GM19043 (cell line): ENCODE measurements around the gene HDAC11.
"Not testable (repeated sequence)": the region's sequence is repeated elsewhere in the genome, so short reads cannot be mapped to it uniquely, and the experiment has no call there.

Experiments used
- ATAC-seq: cut with Tn5 transposase; IDR thresholded peaks from one replicate; pipeline ENCODE4 v1.9.1; 2021; ENCODE audit warnings: low read depth; ENCODE audit not compliant: unreplicated experiment

Gene HDAC11

DNA sequence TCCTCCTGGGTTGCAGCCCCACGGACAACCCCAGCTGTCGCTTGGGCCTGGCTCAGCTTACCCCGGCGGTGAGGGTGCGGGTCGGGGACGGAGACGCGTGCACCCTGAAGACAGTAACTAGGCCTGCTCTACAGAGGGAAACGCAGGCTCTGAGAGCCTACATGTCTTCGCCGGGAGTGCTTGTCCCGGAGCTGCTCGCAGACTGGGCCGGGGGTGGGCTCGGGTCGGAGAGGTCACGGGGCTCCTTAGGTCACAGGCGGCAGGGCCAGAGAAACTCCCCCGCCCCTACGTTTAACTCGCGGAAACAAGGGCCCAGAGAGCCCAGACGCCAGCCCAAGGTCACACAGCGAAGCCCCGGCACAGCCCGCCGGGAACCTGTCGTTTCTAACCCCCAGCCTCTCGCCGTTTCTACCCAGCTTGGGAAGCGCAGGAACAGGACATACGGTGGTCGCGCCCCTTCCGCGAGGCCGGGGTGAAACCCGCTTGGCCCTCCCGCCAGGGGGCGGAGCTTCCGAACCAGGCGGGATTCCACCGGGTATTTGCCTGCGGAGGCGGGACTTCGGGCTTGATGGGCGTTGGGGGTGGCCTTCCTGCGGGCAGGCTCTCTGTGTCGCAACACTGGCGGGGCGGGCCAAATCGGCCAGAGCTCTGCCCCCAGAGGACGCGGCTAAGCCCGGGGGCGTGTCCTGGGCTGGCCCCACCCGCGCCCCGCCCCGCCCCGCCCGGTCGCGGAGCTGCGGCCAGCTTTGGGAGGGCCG is at the start of gene HDAC11:
Gene HDAC11, plus strand, starts transcription at position 725 of the 758 bp plus-strand sequence. CDS start 42 bp downstream, outside the sequence.
- peak; percentile 98 for ATAC-seq

DNA sequence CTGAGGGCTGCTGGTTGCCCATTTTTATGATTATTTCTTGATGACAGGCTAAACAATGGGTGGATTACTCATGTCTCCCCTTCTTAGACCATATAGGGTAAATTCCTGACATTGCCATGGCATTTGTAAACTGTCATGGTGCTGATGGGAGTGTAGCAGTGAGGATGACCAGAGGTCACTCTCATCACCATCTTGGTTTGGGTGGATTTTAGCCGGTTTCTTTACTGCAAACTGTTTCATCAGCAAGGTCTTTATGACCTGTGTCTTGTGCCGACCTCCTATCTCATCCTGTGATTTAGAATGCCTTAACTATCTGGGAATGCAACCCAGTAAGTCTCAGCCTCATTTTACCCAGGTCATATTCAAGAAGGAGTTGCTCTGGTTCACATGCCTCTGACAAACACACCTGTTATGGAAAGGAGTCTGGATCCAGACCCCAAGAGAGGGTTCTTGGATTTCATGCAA is 49.7 kb upstream of the HDAC11 start:
- not testable (repeated sequence) for ATAC-seq

DNA sequence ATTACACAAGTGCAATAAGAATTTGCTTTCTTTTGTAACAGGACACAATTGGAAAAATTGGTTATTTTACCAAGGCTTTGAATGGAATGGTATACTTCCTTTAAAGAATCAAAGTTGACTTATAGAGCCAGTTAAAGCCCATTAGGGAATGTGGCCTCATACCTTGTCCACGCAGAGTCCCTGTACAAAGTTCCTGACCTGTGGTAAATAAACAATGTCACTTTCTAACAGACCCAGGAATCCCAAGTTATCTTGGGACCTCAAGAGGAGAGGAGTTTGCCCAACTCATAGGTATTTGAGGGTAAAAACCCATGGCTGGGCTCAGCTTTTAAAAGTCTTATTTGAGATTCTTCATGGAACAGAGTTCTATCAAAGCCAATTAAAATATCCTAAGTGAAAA is 48.0 kb upstream of the HDAC11 start:
- ATAC-seq = no peak

- ATAC-seq = no peak
Measured at GRCh38 chr3:13433912-13434311, 46.2 kb upstream of the HDAC11 start.

- ATAC-seq = not testable (repeated sequence)
Measured at GRCh38 chr3:13436213-13436612, 43.9 kb upstream of the HDAC11 start.

DNA sequence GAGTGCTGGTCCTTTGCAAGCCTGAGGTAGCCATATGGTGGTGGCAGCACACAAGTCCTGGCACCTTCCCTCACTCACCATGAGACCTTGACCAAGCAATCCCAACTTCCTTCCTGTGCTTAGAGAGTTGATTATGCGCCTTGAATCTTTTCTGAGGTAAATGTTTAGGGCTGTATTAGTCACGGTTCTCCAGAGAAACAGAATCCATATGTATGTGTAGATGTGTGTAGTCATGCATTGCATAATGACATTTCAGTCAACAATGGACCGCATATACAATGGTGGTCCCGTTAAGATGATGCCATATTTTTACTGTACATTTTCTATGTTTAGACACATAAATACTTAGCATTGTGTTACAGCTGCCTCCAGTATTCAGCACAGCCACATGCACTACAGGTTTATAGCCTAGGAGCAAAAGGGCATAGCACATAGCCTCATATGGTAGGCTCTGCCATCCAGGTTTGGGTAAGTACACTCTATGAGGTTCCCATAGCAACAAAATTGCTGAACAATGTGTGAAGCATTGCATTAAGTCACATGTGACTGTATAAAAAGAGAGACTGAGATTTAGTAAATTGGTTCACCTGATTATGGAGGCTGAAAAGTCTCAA is 39.8 kb upstream of the HDAC11 start:
- no peak for ATAC-seq

DNA sequence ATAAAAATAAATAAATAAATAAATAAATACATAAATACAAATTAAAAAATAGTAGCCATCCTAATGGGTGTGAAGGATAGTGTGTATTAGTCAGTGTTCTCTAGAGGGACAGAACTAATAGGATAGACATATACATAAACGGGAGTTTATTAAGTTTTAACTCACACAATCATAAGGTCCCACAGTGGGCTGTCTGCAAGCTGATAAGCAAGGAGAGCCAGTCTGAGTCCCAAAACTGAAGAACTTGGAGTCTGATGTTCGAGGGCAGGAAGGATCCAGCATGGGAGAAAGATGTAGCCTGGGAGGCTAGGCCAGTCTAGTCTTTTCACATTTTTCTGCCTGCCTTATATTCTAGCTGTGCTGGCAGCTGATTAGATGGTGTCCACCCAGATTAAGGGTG is 37.2 kb upstream of the HDAC11 start:
- not testable (repeated sequence) for ATAC-seq

GRCh38 chr3:13451301-13451673 is 28.8 kb upstream of the HDAC11 start:
- ATAC-seq = no peak

- no peak for ATAC-seq
Measured at GRCh38 chr3:13452490-13453335, 27.4 kb upstream of the HDAC11 start.

- ATAC-seq = no peak
Measured at GRCh38 chr3:13455644-13456043, 24.5 kb upstream of the HDAC11 start.

DNA sequence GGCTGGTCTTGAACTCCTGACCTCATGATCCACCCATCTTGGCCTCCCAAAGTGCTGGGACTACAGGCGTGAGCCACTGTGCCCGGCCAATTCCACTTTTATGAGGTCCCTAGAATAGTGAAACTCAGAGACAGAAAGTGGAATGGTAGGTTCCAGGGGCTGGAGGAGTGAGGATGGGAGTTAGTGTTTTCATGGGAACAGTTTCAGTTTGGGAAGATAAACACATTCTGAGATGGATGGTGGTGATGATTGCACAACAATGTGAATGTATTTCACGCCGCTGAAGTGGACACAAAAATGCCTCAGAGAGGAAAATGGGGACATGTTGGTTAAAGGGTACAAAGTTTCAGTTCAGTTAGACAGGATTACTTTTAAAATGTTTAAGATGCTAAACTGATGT is 22.5 kb upstream of the HDAC11 start:
- no peak for ATAC-seq

- no peak for ATAC-seq
Measured at GRCh38 chr3:13459605-13460340, 20.3 kb upstream of the HDAC11 start.

DNA sequence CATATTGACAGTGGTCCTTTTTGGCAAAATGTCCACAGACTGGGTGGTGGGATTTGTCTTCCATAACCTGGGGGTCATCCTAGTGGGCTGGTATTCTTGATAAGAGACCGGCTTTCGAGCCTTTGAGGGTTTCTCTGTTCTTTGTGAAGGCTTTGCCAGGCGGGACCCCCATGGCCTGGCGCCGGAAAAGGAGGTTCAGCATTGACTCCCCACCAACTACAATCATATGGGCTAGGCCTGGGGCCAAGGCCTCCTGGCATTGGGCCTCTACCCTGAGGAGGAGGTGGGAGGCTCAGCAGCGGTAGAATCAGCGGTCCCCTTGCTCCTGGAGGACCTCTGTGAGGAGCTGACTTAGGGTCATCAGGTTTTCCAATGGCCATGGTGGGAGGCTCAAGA is 19.8 kb upstream of the HDAC11 start:
- ATAC-seq = no peak

DNA sequence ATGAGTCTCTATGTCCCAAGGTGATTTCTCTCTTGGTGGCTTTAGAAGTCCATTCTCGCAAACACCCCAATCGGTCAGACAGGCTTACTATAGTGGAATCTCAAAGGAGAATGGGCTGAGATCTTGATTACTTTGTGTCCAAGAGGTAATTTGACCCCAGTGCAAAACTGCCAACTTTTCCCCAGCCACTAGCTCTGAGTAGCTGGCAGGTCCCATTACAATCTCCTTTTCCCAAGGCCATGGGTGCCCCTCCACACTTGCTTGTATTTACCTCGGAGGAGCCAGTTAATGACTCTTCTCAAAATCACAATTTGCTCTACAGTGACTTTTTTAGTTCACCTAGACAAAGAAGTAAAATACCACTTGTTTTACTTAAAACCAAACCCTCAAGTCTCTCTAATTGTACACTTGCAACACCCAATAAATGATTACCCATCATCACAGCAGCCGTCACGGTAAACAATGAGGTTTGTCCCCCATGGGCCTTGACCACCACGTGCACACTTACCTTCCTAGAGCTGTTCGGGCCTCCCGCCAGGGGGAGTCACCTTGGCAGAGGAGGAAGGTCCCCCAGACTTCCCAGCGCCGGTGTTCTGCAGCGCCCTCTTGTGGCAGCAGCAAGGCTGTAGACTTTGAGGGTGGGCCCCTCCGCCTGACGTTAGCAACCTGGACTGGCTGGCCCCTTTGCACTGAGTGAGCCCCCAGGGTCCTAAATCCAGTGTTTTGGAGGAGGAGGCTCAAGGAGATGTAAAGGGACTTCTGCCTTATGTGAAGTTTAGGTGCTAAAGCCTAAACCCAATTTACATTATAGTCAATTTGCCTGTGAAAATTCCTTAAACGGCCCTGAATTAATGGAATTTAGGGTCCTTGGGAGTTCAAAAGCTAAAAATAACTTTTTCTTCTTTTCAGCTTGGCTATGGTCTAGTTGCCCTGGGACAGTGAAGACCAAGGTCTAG is 18.7 kb upstream of the HDAC11 start:
- ATAC-seq = no peak

DNA sequence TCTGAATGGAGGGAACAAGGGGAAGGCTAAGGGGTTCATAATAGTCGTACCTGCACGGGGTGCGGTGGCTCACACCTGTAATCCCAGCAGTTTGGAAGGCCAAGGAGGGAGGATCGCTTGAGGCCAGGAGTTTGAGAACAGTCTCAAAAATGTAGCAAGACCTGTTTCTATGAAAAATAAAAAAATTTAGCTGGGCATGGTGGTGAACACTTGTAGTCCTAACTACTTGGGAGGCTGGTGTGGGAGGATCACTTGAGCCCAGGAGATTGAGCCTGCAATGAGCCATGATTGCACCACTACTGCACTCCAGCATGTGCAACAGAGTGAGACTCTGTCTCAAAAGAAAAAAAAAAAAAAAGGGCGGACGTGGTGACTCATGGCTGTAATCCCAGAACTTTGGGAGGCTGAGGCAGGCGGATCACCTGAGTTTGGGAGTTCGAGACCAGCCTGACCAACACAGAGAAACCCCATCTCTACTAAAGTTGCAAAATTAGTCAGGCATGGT is 17.9 kb upstream of the HDAC11 start:
- ATAC-seq = no peak

GRCh38 chr3:13462822-13463221 is 17.3 kb upstream of the HDAC11 start:
- no peak for ATAC-seq

GRCh38 chr3:13463618-13464400 is 16.3 kb upstream of the HDAC11 start:
- no peak for ATAC-seq

- no peak for ATAC-seq
Measured at GRCh38 chr3:13465236-13465873, 14.8 kb upstream of the HDAC11 start.
